COR-L47 (cell line): ENCODE results near the gene SLC7A10.
"Not testable (repeated sequence)": the region's sequence is repeated elsewhere in the genome, so short reads cannot be mapped to it uniquely, and the experiment has no call there.

Experiments
- DNase-seq: peaks from one replicate; lab custom pipeline; 2025; lab: John Stamatoyannopoulos, UW

Gene SLC7A10

DNA sequence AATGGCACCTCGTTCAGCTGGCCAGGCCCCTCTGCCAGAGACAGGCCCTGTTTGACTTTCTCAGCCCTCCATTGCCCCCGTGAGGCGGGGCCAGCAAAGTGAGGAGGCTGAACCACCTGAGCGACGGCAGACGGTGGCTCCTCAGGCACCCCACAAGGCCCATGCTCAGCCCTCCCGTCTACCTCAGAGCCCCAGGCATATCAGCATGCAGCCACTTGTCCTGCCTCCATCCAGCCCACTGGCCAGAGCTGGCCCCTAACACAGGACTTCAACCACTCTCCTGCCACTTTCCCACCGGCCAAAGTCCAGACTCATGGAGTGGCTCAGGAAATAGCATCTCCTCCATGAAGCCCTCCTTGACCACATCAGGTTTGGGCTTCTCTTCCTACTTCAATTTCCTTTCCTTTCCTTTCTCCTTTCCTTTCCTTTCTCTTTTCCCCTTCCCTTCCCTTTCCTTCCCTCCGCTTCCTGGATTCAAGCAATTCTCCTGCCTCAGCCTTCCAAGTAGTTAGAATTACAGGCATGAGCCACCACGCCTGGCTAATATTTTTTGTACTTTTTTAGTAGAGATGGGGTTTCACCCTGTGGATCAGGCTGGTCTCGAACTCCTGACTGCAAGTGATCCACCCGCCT, 9.3 kb downstream of the SLC7A10 start:
- DNase-seq: no peak

DNA sequence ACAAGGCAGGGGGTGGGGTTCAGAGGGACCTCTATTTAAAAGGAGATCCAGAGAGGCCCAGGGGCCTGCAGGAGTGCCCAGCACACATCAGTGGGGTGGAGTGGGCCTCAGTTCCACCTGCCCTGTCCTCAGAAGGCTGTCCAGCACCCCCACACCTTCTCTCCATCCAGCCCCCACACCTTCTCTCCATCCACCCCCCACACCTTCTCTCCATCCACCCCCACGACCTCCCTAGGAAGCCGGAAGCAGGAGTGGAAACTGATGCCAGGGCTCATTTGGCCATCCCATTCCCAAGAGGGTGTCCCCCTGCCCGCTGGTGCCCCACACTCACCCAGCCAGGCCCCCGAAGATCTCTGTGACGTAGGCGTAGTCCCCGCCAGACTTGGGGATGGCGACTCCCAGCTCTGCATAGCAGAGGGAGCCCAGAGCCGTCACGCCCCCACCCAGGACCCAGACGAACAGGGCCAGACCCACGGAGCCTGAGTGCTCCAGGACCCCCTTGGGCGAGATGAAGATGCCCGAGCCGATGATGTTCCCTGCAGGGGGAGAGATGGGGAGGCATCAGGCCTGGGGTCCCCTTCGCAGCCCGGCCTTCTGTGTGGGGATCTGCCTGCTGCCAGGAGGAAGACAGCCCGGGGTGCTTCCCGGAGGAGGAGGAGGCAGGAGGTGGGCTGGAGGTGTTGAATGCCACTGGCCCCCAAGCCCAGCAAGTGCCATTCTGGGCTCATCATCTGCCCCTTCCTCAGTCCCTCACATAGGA, 10.0 kb downstream of the SLC7A10 start:
- DNase-seq: no peak

DNA sequence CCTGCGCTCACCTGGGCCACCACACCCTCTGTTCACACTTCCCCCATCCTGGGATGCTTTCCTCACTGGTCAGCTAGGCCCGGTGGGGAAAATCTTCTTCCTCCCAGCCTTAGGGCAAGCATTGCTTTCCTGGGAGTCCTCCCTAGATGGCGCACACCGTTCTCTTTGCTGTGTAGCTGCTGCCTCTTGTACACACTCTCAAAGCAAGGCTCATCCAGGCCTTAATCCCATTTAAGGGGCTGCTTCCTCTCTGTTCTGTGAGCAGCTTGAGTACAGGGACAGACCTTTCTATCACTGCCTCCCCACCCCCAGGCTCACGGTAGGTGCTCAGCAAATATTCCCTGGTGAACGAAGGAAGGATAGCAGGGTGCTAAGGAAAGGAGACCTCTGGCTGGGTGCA, 11.1 kb downstream of the SLC7A10 start:
- DNase-seq: peak; percentile 23

DNA sequence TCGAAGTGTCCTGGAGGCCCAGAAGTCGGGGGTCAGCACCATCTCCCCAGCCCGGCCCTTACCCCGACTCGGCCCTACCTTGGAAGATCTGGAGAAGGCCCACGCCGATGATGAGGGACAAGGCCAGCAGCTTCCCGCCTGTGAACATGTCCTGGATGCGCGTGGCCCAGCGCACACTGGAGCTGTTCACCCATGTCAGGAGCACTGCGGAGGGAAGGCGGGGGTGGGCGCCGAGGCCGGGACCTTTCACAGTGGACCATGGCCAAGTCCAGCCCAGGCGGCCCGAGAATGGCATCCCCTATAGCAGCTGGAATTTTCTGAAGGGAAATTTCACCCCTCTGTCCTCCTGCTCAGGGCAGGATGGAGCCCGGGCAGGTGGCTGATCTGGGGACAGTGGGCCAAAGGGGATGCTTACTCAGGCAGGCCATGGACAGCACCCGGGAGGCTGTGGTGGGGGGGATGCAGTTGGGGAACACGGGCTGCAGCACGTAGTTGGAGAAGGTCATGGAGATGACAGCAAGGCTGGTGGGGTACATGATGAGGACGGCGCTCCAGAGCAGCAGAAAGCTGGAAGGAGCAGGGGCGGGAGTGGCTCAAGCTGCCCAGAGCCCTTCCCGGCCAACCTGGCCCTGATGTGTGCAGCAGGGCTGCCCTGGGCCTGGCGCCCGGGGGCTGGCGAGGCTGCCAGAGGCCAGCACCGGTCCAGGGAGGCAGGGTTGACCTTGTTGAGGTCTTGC, 13.0 kb downstream of the SLC7A10 start:
- DNase-seq: no peak

DNA sequence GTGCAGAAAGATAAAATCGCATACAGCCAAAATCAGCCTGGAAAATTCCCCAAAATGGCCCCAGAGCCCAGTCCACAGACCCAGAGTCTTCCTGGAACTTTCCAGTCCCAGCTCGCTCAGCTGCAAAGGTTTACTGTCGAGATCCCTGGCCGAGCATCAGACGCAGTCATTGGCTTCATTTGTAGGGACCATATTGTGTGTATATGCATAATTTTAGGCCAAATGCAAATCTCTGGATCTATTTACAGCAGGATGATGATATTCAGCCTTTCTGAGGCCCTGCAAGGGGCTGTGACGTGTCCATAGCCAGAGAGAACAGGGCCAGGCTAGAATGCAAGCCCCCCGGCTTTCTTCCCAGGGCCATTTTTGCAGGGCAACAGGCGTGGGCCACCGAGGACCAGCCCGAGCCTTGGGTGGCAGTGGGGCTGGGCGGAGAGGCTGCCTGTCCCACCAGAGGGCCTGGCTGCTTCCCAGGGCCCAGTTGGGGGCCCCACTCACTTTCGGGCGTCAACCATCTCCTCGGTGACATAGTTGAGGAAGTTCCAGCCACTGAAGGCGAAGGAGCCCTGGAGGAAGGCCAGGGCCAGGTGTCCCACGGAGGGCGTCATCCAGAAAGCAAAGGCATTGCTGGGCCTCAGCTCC, 13.7 kb downstream of the SLC7A10 start:
- DNase-seq: no peak

DNA sequence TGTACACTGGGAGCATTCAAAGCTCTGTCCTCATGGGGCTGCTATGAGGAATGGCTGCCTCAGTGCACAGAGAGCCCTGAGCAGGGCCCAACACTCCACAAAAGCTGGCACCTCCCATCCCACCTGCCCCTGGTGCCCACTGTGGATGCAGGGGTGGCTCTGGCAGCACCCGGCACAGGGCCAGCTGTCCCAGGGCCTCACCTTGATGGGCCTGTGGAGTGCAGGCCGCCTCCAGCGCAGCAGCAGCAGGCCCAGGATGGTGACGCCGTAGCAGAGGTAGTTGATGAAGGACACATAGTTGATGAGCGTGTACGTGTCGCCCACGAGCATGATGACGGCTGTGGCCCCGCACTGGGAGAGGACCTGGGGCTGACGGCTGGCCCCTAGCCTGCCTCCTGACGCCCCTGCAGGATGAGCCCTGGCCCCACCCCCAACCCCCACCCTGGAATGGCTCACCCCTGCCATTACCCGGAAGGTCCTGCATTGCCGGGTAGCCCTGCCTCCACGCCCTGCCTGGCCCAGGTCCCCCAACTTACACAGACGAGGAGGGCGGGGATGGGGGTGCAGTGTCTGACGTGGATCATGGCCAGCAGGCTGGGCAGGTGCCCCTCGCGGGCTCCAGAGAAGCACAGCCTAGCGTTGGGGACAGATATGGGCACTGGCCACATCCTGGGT, 15.2 kb downstream of the SLC7A10 start:
- no peak for DNase-seq

DNA sequence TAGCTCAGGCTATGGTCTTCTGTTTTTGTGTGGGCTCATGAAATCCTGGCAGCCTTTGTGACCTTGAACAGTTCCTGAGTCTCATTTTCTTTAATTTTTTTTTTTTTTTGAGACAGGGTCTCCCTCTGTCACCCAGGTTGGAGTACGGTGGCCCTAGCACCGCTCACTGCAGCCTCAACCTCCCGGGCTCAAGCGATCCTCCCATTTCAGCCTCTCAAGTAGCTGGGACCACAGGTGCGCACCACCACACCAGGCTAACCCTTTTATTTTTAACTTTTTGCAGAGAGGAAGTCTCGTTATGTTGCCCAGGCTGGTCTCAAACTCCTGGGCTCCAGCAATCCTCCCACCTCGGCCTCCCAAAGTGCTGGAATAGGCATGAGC, 15.8 kb downstream of the SLC7A10 start:
- DNase-seq: not testable (repeated sequence)

DNA sequence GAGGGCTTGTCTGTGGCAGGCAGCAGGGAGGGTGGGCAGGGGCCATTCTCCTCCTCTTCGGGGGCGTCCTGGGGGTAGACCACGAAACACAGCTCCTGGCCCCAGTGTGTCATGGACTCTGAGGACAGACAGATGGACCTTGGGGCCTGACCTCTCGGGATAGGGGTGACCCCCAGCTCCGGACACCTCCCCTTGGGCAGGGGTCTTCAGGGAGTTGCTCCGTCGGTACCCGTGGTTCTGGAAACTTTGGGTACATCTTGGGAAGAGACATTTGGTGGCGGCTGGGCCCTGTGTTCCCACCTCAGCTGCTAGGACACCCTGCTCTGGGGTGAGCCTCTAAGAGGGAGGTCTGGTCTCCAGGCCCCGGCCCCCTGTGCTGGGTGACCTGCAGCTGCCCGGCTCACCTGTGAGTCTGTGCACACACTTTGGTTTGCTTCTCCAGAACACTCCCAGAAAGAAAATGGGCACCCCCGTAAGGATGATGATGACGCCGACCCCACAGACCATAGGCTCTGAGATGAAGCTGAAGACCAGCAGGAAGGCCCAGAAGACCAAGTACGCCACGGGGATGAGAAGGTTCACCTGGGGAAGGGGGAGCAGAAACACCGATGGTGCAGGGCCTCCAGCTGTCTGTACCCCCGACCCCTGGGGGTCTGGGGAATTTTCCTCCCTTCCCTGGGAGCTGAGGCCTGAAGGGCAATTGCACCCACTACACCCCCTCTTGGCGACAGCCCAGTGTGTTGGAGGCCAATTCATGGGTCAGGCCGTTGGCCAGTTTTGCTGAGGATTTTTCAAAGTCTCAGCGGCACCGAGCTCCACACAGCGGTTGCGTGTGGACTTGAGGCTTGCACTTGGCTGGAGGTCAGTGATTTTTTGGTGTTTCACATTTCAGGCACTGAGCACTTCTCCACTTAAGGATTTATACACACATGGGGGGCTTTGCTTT, 16.5 kb downstream of the SLC7A10 start:
- no peak for DNase-seq

DNA sequence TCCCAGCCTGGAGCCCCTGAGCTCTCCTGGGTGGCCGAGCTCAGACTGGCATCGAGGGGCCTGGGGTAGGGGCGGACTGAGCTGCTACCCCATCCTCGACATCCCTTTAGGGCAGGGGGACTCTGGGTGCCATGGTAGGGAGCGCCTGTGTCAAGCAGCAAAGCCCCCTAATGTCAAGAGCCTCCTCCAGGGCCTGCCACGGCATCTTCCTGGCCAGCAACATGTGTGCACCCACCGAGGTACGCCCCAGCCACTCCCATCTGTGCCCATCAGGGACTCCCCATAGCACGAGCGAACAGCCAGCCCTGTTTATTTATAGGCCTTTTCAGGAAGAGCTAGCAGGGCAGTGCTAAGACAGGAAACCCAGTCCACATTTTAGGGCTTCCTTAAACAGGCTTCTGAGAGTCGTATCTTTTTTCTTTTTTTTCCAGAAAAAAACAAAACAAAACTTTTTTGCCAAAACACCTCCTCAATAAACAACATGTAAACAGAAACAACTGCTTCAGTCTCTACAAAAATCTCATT, 17.2 kb downstream of the SLC7A10 start:
- DNase-seq: no peak

DNA sequence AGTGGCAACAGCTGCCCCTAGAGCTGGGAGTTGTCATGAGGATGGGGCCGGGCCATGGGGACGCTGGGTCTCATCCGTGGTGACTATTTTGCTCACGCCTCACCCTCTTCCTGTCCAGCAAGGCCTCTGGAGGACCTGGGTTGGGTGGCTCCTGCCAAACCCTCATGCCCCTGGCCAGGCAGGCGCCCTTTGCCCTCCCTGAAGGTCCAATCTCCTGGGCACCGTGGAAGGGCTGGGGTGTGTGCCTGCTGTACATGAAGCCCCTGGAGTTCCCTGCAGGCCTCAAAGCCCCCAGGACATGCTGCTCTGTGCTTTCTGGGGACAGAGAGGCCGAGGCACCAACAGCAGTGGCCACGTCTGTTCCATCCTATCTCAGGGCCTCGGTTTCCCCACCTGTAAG, 17.7 kb downstream of the SLC7A10 start:
- DNase-seq: no peak

DNA sequence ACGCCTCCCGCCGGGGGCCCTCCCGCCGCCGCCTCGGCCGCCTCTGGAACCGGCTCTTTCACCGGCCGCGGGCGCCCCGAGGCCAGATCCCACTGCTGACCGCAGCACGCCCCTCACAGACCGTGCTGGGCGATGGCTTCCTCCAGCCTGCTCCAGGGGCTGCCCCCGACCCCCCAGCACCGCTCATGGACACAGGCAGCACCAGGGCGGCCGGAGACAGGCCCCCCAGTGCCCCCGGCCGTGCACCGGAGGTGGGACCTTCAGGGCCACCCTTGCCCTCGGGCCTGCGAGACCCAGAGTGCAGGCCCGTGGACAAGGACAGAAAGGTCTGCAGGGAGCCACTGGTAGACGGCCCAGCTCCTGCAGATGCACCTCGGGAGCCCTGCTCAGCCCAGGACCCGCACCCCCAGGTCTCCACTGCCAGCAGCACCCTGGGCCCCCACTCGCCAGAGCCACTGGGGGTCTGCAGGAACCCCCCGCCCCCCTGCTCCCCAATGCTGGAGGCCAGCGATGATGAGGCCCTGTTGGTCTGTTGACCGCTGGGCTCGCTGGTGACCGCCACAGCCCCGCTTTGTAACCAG, 18.5 kb downstream of the SLC7A10 start:
- no peak for DNase-seq

DNA sequence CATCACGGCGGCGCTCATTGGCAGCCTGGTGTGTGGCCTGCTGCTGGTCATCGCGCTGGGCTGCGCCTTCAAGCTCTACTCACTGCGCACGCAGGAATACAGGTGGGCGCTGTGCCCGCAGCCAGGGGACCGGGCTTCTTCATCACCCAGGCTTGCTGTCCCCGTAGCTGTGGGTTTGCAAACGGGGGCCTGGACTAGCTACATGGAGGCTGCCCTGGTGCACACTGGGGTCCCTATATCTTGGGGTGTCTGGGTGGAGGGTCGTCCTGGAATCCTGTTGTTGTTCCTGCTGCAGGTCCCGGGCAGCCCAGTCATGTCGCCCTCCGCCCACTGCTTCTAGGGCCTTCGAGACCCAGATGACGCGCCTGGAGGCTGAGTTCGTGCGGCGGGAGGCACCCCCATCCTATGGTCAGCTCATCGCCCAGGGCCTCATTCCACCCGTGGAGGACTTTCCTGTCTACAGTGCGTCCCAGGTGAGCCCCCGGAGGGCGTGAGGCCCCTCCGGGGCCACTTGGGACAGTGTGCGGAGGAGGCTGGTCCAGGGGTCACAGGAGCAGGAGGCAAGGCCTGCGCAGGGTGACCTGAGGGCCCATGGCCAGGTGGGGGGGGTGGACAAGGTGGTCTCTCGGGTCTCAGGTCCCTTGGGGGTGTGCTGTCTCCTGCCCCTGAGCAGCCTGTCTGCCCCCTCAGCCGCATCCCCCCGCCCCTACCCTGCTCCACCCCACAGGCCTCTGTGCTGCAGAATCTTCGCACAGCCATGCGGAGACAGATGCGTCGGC, 19.2 kb downstream of the SLC7A10 start:
- DNase-seq: no peak

DNA sequence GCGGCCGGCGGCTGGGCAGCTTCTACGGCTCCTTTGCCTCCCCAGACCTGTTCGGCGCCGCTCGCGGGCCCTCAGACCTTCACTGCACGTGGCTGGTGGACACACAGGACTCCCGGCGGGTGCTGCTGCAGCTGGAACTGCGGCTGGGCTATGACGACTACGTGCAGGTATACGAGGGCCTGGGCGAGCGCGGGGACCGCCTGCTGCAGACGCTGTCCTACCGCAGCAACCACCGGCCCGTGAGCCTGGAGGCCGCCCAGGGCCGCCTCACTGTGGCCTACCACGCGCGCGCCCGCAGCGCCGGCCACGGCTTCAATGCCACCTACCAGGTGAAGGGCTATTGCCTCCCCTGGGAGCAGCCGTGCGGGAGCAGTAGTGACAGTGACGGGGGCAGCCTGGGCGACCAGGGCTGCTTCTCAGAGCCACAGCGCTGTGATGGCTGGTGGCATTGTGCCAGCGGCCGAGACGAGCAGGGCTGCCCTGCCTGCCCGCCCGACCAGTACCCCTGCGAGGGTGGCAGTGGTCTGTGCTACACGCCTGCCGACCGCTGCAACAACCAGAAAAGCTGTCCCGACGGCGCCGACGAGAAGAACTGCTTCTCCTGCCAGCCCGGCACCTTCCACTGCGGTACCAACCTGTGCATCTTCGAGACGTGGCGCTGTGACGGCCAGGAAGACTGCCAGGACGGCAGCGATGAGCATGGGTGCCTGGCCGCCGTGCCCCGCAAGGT, 20.0 kb downstream of the SLC7A10 start:
- DNase-seq: no peak

DNA sequence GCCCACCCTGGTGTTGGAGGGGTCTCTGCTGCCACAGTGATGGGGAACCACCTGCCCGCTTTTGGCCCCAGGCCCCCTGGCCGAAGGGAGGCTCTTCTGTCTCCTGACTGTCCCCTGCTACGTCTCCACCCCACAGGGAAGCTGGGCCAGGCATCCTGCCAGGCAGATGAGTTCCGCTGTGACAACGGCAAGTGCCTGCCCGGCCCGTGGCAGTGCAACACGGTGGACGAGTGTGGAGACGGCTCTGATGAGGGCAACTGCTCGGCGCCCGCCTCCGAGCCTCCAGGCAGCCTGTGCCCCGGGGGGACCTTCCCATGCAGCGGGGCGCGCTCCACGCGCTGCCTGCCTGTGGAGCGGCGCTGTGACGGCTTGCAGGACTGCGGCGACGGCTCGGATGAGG, 20.5 kb downstream of the SLC7A10 start:
- no peak for DNase-seq

DNA sequence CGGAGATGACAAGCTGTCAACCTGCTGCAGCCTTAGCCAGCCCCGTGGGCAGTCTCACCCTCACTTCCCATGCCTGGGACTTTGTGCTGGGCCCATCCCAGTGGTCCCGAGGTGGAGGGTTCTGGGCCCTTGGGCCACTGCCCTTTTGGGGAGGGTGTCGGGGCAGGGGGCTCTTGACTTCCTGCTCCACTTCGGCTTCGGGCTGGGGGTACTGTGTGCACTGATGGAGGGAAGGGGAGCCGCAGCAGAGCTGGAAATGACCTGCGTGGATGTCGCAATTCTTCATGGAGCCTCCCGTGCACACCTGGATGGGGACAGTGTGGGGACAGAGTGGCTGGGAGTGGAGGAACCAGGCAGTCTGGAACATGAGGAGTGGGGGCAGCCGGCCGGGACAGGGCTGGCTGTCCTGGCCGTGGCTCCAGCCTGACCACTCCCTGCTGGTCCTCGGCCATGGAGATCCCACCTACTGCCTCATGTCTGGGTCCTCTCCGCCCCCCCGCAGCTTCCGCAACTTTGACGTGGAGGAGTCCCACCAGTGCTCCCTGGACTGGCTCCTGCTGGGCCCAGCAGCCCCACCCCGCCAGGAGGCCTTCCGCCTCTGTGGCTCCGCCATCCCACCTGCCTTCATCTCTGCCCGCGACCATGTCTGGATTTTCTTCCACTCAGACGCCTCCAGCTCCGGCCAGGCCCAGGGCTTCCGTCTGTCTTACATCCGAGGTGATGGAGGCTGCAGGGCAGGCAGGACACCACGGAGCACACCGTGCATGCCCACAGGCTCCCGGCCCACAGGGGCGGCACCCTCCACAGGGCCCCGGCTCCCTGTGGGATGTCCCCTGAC, 21.3 kb downstream of the SLC7A10 start:
- DNase-seq: no peak

DNA sequence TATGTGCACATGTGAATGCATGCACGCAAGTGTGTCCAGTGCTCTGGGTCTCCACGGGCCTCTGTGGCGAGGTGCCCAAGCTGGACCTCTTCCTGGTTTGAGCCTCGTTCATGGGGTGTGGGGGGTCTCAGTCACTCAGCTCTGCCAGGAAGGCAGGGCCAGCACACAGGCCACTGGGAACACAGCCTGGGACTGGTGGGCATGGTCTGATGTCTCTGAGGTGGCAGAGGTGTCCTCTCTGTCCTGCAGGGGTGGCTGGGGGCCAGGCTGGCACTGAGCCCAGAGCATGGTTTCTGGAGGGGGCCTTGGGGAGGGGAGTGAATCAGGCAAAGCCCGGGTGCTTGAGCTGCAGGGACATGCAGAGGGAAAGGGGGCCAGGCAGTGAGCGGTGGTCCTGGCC, 22.1 kb downstream of the SLC7A10 start:
- no peak for DNase-seq

DNA sequence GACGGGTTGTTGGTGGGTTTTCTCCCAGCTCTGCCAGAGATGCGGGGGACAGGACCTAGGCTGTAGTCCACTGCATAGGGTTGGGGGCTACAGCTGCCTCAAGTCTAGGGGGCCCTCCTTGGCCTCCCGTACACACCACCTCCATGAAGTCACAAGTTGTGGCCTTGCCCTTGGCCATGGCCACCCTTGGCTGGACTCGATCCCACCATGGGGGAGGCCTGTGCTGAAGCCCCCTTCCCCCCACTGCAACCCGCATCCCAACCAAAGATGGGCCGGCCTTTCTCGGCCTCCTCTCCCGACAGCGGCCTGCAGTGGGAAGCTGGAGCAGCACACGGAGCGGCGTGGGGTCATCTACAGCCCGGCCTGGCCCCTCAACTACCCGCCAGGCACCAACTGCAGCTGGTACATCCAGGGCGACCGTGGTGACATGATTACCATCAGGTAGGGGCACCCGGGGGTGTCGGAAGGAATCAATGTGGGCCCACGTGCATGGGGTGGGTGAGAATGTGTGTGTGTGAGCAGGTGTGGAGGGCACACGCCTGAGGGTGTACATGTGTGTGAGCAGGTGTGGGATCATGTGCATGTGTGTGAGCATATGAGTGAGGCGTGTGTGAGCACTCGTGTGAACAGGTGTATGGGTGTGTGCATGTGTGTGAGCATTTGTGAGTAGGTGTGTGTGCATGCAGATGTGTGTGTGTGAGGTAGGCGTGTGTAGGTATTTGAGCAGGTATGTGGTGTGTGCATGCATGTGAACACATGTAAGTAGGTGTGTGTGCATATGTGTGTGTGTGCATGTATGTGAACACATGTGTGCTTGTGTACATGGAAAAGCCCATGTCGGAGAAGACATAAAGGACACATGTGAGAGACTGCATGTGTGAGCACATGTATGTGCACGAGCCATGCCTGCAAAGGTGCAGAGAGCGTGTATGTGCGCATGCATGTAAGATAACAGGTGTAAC, 22.8 kb downstream of the SLC7A10 start:
- DNase-seq: no peak
